NCI-H187 (cell line): ENCODE results near the gene FBLN1.

Source experiments
- DNase-seq, 2 experiments: peaks; one replicate each; lab custom pipeline; 2025; lab: John Stamatoyannopoulos, UW

FBLN1 gene

GRCh38 chr22:45504373-45505341 is 2.0 kb downstream of the FBLN1 start:
- no peak for DNase-seq

- no peak for DNase-seq
Measured at GRCh38 chr22:45505991-45506747, 3.5 kb downstream of the FBLN1 start.

GRCh38 chr22:45506816-45507360 is 4.2 kb downstream of the FBLN1 start:
- no peak for DNase-seq

DNA sequence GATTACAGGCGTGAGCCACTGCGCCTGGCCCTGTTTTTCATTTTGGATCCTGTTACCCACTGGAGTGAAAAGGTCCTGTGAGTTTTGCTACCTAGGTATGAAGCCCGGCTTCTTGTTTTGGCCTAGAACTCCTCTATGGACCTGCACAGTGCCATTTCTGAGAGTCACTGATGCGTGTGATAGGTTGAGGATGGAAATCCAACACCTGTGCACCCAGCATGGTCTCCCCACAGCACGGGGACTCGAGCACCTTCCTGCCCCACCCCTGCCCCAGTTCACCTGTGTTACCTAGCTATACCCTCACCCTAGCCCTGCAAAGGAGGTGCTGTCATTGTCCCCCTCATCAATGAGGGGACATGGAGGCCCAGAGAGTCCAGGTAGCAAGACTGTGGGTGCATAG is 5.1 kb downstream of the FBLN1 start:
- no peak for DNase-seq

DNA sequence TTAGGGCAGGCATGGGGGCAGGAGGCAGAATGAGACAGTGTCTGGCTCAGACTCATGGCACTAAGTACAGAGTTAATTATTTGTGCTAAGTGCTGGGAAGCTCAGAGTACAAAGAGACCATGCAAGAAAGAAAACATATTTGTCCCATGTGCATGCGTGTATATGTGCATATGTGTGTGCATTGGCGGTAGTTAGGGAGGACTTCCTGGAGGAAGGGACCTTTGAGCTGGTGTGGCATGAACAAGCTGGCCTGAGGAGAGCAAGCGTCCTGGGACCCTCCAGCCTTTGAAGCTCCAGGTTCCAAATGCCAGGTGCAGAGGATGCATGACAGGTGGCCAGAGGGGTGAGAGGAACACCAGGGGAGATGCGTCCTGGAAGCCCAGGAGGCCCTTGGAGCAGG is 6.1 kb downstream of the FBLN1 start:
- no peak for DNase-seq

DNA sequence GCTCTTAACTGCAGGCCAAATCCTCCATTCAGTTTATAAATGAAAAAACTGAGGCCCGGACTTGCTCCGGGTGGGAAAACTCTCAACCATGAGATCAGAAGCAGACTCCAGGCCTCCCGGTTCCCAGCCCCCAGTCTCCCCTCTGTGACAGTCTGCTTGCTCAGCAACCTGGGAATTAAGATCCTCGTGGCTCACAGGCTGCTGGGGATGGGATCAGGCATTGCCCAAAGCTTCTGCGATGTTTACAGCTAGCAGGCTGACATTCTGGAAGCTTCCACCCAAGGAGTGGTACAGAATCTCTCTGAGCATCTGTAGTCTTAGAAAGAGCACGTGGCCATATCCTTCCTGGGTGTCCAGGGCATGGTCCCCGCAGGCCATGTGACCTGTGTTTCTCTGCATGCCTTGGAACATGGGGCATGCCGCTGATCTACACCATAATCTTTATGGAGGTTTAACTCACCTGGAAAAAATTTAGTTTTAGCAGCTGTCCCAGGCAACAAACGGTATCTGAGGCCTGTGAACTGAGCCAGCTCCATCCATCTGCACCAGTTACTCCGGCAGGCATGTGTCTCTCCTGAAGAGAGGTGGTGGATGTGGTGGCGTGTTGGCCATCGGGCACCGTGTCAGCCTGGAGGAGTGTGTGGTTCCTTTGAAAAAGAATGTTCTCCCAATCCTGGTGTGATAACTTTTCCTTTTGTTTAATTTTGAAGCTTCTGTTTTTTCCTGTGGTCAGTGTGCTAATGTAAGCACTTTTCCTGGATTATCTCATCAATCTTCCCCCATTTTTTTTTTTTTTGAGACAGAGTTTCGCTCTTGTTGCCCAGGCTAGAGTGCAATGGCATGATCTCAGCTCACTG is 7.9 kb downstream of the FBLN1 start:
- DNase-seq = no peak

DNA sequence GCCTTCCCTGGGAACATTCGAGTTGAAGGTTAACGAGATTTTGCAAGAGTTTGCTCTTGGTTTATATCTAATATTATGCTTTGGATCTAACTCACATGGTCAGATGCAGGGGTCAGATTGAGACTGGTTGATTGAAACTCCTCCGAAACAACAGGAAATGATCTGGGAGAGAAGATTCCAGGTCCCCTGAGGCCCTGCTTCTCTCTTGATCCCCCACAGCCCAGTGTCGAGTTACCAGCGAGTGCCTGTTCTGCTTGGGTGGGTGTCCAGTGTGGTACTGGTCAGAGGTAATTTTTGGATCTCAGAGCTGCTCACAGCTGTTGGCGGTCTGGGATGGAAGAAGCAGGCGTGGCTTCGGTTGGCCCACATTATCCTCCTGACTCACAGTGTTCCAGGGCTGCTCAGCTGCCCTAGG is 9.2 kb downstream of the FBLN1 start:
- no peak for DNase-seq

DNA sequence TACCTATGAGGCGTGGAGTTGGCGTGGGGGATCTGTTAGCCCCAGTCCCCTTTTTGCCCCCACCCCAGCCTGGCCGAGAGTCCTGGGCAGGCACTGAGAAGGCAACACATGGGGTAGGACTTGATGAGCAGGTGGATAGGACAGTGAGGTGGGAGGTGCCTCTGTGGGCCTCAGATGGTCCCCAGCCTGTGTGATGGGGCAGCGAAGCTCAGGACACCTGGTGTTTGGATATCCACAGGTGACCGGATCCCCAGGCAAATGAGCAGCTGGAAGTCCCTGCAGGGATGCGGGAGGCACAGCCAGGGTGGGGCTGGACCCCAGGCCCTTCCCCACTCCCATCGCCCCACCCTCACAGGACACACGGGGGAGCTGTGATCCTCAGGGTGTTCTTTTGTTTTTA is 9.7 kb downstream of the FBLN1 start:
- no peak for DNase-seq

- no peak for DNase-seq
Measured at GRCh38 chr22:45515676-45516075, 13.0 kb downstream of the FBLN1 start.

DNA sequence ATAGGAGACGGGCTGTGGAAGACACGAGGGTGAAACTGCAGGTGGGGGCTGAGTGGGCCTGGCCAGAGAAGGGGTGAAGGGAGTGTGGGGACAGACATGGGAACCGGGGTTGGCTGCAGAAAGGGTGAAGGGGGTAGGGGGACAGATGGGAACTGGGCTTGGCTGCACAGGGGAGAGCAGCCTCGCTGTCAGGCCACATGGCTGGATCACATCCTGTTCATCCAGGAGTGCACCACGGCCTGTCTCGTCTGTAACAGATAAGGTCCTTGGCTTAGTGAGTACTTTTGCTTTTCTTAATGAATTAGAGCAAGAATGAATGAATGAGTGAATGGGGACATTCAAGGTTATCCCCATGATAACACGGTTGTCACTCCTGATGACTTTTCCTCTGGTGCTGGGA is 13.5 kb downstream of the FBLN1 start:
- no peak for DNase-seq

DNA sequence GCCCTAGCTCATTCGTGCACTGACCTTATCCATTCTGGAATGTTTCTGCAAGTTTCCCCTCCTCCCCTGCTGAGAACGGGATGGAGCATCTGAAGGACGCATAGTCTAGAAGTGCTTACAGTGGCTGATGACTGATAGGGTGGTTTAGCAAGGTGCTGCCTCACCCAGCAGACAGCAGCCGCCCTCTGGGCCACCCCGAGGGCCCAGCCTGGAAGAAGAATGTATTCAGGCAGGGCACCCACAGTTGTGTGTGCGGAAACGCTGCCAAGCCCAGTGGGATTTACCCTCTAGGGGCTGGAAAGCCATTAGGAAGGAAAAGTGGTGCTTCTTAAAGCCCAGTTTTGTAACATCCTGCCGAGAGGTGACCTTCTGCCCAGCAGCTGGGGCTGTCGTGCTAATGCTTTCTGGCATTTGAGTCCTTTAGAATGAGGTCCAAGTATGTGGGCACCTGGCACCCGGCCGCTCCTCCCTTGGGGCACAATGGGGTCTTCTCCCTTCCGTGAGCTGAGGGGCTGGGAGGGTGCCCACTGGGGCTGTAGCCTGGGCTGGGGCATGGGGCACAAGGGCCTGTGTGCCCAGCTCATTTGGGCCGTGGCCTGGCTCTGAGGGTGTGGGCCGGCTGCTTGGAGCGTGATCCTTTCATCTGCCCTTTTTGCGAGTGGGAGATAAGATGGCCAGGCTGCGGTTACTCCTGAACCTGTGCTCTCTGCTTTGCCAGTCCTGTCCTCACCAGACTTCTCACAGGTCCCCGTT is 14.4 kb downstream of the FBLN1 start:
- DNase-seq = no peak

GRCh38 chr22:45518136-45518535 is 15.5 kb downstream of the FBLN1 start:
- DNase-seq = no peak

GRCh38 chr22:45518580-45518991 is 15.9 kb downstream of the FBLN1 start:
- DNase-seq = no peak

DNA sequence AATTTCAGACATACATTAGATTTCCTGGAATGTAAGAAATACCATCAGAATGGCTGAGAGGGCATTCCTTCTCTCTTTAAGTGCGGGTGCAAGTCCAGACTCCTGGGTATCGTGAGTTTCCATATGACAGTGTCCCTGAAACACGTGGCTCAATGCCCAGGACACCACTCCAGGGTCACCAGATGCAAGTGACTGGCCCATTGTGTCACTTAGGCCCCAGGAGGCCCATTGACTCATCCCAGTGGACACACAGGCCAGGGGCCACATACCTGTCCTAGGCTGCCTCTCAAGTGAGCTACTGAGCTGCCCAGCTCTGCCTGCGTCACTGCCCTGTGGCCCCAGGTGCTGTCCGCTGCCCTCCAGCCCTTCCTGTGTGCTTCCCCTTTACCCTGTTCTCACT is 18.5 kb downstream of the FBLN1 start:
- no peak for DNase-seq

- DNase-seq = no peak
Measured at GRCh38 chr22:45522462-45522861, 19.8 kb downstream of the FBLN1 start.

GRCh38 chr22:45524157-45524556 is 21.5 kb downstream of the FBLN1 start:
- no peak for DNase-seq

- no peak for DNase-seq
Measured at GRCh38 chr22:45524966-45525365, 22.3 kb downstream of the FBLN1 start.

- DNase-seq = no peak
Measured at GRCh38 chr22:45525480-45525879, 22.8 kb downstream of the FBLN1 start.

DNA sequence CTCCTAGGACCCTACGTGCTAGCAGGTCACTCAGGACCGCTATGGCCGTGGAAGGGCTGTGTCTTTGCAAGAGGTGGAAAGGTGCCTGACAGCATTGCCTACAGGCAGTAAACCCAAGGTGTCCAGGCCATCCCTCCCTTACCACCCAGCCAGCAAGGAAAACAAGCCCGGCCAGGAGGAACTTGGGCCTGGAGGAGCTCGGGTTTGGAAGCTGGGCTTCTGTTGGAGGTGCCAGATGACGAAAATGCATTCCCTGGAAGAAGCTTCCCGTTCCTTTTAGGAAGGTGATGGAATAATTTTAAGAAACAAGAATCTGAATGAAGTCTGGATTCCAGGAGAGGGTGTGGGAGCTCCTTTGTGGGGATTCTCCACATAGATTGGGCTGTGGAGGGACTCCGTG is 23.6 kb downstream of the FBLN1 start:
- DNase-seq = no peak

- no peak for DNase-seq
Measured at GRCh38 chr22:45526768-45527360, 24.2 kb downstream of the FBLN1 start.

DNA sequence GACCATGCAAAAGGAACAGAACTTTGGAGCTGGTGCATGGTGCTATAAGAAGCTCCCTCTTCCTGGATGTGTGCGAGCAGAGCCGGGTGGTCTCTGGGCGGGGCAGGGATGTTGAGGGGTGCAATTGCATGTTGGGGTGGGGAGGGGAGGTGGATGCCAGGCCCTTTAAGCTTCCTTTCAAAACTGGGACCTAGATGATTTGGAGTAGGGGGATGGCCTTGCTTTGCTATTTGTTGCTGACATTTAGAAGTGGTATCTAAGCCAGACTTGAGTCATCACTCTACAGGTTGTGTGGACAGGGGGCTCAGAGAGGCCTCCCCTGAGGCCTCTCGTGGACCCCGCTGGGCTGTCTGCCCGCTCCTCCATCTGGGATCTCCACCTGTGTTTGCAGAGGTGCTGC is 24.8 kb downstream of the FBLN1 start:
- no peak for DNase-seq
